Fibroblast of pulmonary artery (primary cell): ENCODE results near the gene CEP57.
"Not testable (repeated sequence)": the region's sequence is repeated elsewhere in the genome, so short reads cannot be mapped to it uniquely, and the experiment has no call there.

Experiments used
- DNase-seq: peaks from one replicate; pipeline ENCODE4 v3.0.0-alpha.2; 2010; ENCODE audit warnings: low read depth
- H3K4me3 ChIP-seq: replicated peaks from 2 replicates; pipeline ENCODE4 v1.5.1; 2011; ENCODE audit warnings: low read depth, mild to moderate bottlenecking, control low read depth, low read length, moderate library complexity
- CTCF ChIP-seq: IDR thresholded peaks from 2 replicates; pipeline ENCODE4 v1.5.1; 2011; ENCODE audit warnings: mild to moderate bottlenecking, control low read depth, low read length, inconsistent platforms; ENCODE audit errors: missing control alignments

The CEP57 gene

GRCh38 chr11:95850137-95850536 is 59.8 kb downstream of the CEP57 start:
- DNase-seq = no peak
- H3K4me3 ChIP-seq = no peak overlapping the region
- no peak for TF ChIP-seq CTCF

GRCh38 chr11:95853138-95853537 is 62.8 kb downstream of the CEP57 start:
- TF ChIP-seq CTCF = no peak
- H3K4me3 ChIP-seq = no peak overlapping the region
- no peak for DNase-seq

DNA sequence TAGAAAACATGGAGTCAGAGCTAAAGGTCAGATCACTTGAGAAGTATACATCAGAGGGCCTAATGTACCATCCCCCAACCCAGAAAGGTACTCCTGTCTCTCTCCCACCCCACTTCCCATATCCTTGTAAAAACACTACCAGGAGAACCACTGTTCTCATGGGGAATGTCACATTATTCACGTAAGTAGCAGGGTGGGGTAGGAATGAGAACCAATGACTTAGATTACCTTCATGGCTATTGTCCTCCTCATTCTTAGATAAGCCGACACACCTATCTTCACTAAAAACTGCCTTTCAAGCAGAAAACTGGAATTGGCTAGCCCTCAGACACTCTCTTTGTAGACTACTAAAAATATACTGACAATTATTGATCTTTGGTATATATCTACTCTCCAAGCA is 63.6 kb downstream of the CEP57 start:
- no peak overlapping the region for H3K4me3 ChIP-seq
- no peak for DNase-seq
- no peak for TF ChIP-seq CTCF

DNA sequence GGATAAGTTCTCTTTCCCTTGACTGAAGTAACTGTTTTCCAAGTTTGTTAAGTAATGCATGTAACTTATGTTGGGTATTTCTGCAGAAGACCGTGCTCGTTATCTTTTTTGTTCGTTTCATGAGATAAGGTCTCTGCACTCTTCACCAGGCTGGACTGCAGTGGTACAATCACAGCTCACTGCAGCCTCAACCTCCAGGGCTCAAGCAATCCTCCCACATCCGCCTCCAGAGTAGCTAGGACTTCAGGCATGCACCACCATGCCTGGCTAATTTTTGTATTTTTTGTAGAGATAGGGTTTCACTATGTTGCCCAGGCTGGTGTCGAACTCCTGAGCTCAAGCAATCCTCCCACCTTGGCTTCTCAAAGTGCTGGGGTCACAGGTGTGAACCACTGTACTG is 64.1 kb downstream of the CEP57 start:
- not testable (repeated sequence) for DNase-seq, H3K4me3 ChIP-seq

GRCh38 chr11:95860024-95860423 is 69.7 kb downstream of the CEP57 start:
- not testable (repeated sequence) for DNase-seq, H3K4me3 ChIP-seq

DNA sequence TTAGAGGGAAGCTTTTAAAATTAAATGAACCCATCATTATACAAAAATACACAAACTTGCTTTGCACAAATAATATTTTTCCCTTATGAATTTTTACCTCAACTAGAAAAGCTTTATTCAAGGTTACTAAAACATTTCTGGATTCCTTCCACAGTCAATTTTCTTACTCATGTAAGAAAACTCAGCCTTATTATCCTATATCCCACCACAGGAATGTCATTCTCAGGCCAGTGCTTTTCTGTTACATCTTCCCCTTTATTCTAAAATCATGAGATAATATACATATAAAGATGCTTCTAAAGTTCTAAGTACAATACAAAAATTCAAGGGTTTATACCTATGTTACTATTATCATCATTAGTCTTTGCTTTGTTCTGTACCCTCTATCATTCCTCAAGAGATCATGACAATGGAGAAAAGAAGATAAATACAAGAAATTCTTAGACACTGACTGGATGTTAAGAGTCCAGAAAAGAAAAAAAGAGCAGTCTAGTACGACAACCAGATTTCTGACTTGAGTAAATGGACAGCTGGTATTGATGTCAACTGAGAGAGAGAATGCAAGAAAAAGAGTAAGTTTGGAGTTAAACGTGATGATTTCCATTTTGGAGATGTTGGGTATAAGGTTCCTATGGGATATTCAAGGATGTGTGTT is 73.3 kb downstream of the CEP57 start:
- H3K4me3 ChIP-seq = no peak overlapping the region
- TF ChIP-seq CTCF = no peak
- peak; percentile 76 for DNase-seq

DNA sequence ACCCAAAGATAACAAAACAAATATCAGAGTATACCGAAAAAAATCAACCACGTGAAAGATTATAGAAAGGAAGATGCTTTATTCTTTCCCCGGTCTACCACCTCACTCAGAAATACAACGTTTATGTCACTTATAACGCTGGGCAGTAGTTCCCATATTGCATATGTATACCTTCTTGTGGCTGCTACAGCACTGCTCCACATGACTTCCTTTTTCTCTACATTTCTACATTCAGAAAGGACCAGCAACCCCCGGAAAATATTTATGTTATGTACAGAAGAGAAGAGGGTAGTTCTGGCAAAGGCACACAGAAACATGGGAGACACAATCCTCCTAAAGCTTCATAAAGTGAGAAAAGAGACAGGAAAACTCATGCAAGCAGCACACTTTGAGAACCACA is 76.8 kb downstream of the CEP57 start:
- no peak for DNase-seq
- H3K4me3 ChIP-seq = no peak overlapping the region
- no peak for TF ChIP-seq CTCF

- DNase-seq, H3K4me3 ChIP-seq: not testable (repeated sequence)
Measured at GRCh38 chr11:95870877-95871276, 80.6 kb downstream of the CEP57 start.

DNA sequence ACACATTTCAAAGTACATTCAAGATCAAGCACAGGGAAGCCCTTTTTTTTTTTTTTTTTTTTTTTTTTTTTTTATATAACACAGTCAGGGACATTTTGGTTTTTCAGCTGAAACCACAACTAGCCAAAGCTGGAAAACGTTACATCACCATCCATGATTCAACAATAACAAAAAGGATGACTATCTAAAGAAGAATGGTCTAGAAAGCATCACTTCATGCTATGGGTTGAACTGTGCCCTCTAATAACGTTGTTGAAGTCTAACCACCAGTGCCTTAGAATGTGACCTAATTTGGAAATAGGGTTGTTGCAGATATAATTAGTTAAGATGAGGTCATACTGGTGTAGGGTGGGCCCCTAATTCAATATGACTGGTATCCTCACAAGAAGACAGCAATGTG is 87.0 kb downstream of the CEP57 start:
- H3K4me3 ChIP-seq = no peak overlapping the region
- TF ChIP-seq CTCF = no peak
- peak; percentile 99 for DNase-seq
